ENCODE measurements around the gene ADGRV1.

DNA sequence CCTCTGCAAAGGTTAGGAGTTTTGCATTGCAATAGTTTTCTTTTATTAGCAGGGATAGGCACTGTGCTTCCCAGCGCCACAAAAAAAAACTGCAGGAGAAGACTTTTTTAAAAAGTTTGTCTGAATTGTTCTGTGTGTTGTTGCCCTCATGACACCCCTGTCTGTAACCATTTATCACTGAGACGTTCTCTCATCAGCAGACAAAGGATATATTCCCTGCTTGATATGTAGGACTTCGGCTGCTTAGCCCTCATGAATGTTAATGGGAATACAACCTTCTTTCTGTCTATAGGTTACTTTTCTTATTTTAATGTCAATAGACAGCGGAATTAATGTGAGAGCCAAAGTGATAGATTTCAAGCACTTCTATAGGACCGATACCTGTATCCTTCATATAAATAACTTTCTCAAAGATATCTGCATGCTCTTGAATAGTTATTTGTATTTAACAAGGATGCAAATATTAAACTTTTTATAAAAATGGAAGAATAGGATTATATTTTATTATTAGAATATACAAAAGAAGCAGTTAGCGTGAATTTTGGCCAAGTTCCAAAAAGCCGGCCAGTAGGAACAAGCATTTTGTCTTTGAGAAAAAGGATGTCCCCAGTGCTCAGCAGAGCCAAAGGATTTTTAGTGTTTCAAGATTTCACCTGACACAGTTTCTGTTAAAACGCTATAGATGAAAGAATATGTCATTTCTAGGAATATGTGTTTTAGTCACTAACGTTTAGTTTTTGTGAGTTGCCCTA lies 27.7 kb upstream of the ADGRV1 start:
- TF ChIP-seq, protein P1, sequence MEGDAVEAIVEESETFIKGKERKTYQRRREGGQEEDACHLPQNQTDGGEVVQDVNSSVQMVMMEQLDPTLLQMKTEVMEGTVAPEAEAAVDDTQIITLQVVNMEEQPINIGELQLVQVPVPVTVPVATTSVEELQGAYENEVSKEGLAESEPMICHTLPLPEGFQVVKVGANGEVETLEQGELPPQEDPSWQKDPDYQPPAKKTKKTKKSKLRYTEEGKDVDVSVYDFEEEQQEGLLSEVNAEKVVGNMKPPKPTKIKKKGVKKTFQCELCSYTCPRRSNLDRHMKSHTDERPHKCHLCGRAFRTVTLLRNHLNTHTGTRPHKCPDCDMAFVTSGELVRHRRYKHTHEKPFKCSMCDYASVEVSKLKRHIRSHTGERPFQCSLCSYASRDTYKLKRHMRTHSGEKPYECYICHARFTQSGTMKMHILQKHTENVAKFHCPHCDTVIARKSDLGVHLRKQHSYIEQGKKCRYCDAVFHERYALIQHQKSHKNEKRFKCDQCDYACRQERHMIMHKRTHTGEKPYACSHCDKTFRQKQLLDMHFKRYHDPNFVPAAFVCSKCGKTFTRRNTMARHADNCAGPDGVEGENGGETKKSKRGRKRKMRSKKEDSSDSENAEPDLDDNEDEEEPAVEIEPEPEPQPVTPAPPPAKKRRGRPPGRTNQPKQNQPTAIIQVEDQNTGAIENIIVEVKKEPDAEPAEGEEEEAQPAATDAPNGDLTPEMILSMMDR (IDR thresholded peaks at IDR 0.05) = no peak
- TF ChIP-seq POLR2AphosphoS5 (IDR thresholded peaks at IDR 0.05) = no peak

All from prostate gland (tissue), 2 donors.